Endometrial microvascular endothelial cells (primary cell): Measurements from ENCODE around the gene AHRR. TPM values are rescaled to one million over a fixed set of nuclear protein-coding genes. Genes with fewer than 3 reads are reported as not detected.
"Not testable (repeated sequence)": the region's sequence is repeated elsewhere in the genome, so short reads cannot be mapped to it uniquely, and the experiment has no call there.

ENCODE experiments used
- in situ Hi-C: cut with HindIII; loops from 2 replicates; pipeline ENCODE4 v1.10.0; 2017; ENCODE audit warnings: low sequenced_read_pairs, low pct_unique_long_range_greater_than_20kb; ENCODE audit errors: inconsistent ontology term
- total RNA-seq: library from RNA; depleted of rRNA; stranded (reverse); fragments of >200 nt; gene quantifications from one replicate; pipeline ENCODE4 v1.2.3, GENCODE V29; 2015; ENCODE audit errors: inconsistent ontology term

Gene AHRR
- total RNA-seq, 1 donor from 2014 or later, result 9.8 TPM

DNA sequence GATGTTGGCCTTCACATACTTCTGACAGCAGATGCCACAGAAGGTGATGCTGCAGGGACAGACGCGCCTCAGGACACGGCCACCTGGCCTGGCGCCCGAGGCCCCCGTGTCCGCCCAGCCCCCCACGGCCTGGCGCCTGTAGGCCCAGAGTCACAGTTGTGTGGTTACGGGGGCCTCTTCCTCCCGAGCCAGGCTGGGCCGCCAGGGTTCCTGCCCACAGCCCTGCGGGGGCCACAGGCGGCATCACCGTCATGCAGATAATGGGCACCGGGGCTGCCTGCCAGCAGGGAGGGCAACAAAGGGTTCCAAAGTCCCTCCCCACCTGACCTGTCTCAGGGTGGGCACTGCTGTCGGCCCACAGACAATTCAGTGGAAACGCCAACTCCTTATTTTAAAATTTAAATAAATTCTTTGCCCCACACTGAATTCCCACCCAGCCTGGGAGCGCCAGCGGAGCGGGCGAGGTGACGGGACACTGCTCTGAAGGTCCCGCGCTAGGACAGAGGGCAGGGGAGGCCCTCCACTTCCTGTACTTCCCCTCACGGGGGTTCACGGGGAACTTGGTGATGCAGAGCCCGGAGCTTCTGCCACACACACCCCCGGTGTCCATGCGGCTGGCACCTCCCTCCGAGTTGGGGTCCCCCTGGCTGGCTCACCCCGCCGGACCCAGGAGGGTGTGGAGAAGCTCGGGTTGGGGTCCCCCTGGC is 162.1 kb downstream of the AHRR start:
- in situ Hi-C loops, result no loop called here

DNA sequence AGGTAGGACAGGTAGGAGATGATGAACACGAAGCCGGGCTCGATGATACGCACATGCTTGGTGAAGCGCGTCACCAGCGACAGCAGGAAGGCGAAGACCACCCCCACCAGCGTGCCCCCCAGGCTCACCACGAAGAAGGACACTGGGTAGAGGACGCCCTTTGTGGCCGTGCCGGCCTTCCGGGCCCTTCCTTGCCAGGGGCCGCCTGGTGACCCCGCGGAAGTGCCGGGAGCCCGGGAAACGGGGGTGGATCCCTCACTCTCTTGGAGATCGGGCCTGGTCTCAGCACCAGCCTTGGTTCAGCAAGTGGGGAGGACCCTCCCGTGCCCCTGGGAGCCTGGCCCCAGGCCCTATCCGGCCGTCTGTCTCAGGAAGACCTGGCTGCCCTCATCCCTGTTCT is 163.0 kb downstream of the AHRR start:
- in situ Hi-C loops, result no loop called here

DNA sequence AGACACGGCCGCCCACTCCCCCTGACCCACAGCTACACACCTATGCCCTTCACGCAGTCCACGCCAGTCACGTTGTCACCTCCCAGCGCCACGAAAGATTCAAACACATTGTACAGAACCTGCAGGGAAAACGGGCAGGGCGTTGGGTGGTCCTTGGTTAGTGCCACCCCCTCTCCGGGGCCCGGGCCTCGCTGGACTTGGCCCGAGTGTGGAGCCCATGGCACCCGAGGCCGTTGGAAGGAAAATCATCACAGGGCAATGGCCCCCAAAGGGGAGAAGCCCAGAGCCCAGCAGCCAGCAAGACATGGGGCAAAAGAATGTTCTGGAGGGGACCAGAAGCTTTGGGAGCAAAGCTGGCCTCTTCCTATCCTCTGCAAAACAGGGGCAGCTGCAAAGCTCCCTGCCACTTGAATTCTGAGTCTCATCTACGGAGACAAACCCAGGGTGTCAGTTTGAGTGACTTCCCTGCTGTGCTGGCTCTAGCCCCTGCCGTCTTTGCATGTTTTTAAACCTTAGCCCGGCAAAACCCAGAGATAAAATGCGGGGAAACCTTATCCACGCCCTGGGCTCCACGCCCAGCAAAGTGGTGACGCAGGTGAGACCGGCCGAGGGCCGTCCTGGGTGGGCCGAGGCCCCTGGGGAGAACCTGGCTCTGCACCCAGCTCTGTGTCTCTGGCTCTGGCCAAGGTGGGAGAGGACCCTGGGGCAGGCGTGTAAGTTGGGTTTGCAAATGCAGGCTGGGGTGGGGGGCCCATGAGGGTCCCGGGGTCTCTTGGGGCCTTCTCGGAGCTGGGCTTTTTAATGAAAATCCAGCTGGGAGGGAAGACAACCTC is 163.8 kb downstream of the AHRR start:
- in situ Hi-C loops, result no loop called here

DNA sequence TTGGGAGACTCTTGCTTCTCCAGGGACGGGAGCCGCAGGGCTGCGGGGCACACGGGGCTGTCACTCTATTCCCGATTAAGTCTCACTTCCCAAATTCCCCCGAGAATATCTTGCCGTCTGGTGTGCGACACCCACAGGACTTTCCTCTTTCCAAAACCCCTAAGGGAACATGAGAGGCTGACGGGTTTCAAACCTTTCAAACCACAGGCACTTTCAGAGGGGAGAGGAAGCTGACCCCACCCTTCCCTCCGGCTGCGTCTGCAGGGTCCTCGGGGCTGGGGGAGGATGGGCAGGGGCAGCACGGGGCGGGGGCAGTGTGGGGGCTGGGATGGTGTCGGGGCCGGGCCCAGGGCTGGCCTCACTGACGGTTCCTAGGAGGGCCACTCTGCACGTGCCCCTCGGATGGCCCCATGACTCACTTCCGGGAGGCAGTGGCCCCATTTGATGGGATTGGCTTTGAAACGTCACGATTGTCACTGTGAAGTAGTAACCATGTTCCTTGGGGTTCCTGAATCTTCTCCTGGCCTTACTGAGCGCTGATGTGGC is 164.5 kb downstream of the AHRR start:
- in situ Hi-C loops, result no loop called here

DNA sequence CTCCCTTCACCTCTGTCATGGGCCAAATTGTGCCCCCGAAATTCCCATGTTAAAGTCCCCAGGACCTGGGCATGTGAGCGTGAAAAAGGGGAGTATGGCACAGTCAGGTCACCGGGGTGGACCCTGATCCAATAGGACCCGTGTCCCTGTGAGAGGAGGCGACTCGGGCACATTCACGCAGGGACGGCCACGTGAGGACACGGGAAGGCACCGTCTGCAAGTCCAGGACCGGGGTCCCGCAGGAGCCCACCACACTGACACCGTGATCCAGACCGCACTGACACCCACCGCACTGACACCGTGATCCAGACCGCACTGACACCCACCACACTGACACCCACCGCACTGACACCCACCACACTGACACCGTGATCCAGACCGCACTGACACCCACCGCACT is 165.1 kb downstream of the AHRR start:
- in situ Hi-C loops, result not testable (repeated sequence)

Other genes starting within 250 kb of the AHRR start
- 0.19 TPM for gene PLEKHG4B, start 229.5 kb upstream of the AHRR start, total RNA-seq
- gene LRRC14B, start 130.2 kb upstream of the AHRR start, total RNA-seq, result not detected
- gene CCDC127, start 103.6 kb upstream of the AHRR start, total RNA-seq, result 5.6 TPM
- 132 TPM for gene SDHA, start 103.4 kb upstream of the AHRR start, total RNA-seq
- 113 TPM for gene PDCD6, start 50.1 kb upstream of the AHRR start, total RNA-seq
- gene EXOC3, start 121.5 kb downstream of the AHRR start, total RNA-seq, result 32.1 TPM
- gene SLC9A3, start 202.7 kb downstream of the AHRR start, total RNA-seq, result 2.0 TPM